ENCODE data around the gene ANKRD12. TPM values are rescaled to one million over a fixed set of nuclear protein-coding genes. Genes with fewer than 3 reads are reported as not detected.

The ANKRD12 gene
- total and polyA plus RNA-seq, 4 donors, result 2.7 to 59.7 (median 17.3) TPM

DNA sequence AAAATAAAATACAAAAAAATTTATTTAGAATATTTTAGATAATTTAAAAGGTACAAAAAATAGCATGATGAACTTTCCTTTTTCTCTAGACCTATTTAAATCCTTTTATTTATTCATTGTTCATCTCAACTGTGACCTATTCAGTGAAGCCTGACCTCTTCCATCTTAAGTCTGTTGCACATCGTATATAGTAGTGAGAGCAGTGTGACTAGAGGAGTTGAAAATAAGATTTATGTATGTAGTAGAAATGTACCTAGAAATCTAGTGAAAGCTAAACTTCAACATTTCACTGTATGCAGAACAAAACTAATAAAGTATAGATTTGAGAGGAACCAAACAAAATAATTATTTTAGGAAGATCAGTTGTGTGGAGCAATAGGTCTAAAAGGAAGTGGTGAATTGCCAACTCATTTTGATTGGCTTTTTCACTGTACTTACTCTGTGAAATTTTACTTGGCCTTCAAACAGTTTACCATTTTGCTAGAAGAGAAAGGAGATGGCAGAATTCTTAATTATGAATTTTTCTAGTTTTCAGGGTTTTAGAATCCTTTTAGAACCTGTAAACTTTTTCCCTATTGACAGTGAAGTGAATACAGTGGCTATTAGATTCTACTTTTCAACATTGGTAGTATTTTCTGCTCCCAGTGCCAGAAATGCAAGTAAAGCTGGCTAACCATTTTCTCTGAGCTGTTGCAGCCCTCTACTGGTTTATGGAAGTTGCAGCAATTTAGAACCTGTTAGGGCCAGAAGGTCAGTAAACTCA, 11.0 kb downstream of the ANKRD12 start:
- TF ChIP-seq HNF4A (conservative IDR thresholded peaks at IDR 0.05), result peak; percentile 29 to 43
- TF ChIP-seq, protein P1, sequence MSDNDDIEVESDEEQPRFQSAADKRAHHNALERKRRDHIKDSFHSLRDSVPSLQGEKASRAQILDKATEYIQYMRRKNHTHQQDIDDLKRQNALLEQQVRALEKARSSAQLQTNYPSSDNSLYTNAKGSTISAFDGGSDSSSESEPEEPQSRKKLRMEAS (IDR thresholded peaks at IDR 0.05), result no peak
- peak; percentile 80 for TF ChIP-seq CTCF (IDR thresholded peaks at IDR 0.05; ENCODE audit: low read depth, low read length, missing input control)
- peak; percentile 83 for TF ChIP-seq NR2F2 (IDR thresholded peaks at IDR 0.05)
- no peak for TF ChIP-seq FOXA1 (IDR thresholded peaks at IDR 0.05)
- TF ChIP-seq SP1 (IDR thresholded peaks at IDR 0.05), result peak; percentile 48
- TF ChIP-seq RXRA (IDR thresholded peaks at IDR 0.05), result peak; percentile 59 to 77
- TF ChIP-seq JUND (IDR thresholded peaks at IDR 0.05), result no peak
- TF ChIP-seq GABPA (IDR thresholded peaks at IDR 0.05 in 1 of 2, conservative IDR thresholded peaks at IDR 0.05 in 1 of 2), result no peak
- no peak for TF ChIP-seq TAF1 (conservative IDR thresholded peaks at IDR 0.05)
- no peak for TF ChIP-seq REST (IDR thresholded peaks at IDR 0.05)
- peak; percentile 93 to 96 for TF ChIP-seq RAD21 (IDR thresholded peaks at IDR 0.05)
- TF ChIP-seq HNF4G (IDR thresholded peaks at IDR 0.05), result no peak
- TF ChIP-seq ATF3 (IDR thresholded peaks at IDR 0.05), result no peak
- peak; percentile 58 for TF ChIP-seq YY1 (IDR thresholded peaks at IDR 0.05)
- TF ChIP-seq EGR1 (IDR thresholded peaks at IDR 0.05; ENCODE audit: low read depth in 2 of 2), result no peak
- no peak for TF ChIP-seq ZBTB33 (IDR thresholded peaks at IDR 0.05)
- no peak for TF ChIP-seq FOXA2 (IDR thresholded peaks at IDR 0.05)
- H3K4me3 ChIP-seq (ENCODE audit: low read depth in 1 of 3, low read length in 3 of 3), result no peak overlapping the region
- H3K36me3 ChIP-seq (ENCODE audit: control insufficient read depth in 4 of 4, insufficient read depth in 3 of 4, low read depth in 1 of 4, low read length in 3 of 4), result no peaks in the 10 kb centered on the region
- WGBS, result 17% methylated on average over 1 of the region's 1 CpG
- H3K4me1 ChIP-seq (ENCODE audit: control insufficient read depth in 4 of 4, insufficient read depth in 4 of 4, low read length in 3 of 4), result peaks cover 4 to 46% (median 39%) of the 10 kb centered on the region in 4 donors
- H3K9ac ChIP-seq (ENCODE audit: low read depth in 1 of 2, low read length in 2 of 2), result peak overlapping the region; percentile 52 to 66
- H3K27ac ChIP-seq (ENCODE audit: low read depth in 1 of 2, low read length in 2 of 2), result peak overlapping the region; percentile 70 to 79
- DNase-seq (ENCODE audit: low spot score), result no peak
- no peaks in the 10 kb centered on the region for H3K27me3 ChIP-seq (ENCODE audit: control insufficient read depth in 4 of 4, insufficient read depth in 4 of 4, low read length in 3 of 4)
- H3K9me3 ChIP-seq (ENCODE audit: control insufficient read depth in 4 of 4, low read length in 3 of 4), result no peaks in the 10 kb centered on the region

Measured in liver (tissue), 9 donors.